SU-DHL-6 (cell line): ENCODE data around the gene RPL35.
"Not testable (repeated sequence)": the region's sequence is repeated elsewhere in the genome, so short reads cannot be mapped to it uniquely, and the experiment has no call there.

ENCODE experiments used
- EZH2phosphoT487 ChIP-seq: fragments of 200-600 bp; sonication (generic), shearing (Covaris generic); conservative IDR thresholded peaks from 2 replicates; pipeline ENCODE4 v1.6.1; 2018; ENCODE audit warnings: mild to moderate bottlenecking, antibody characterized with exemption, low read length, moderate library complexity, mixed read lengths
- TF ChIP-seq, protein P1 (sequence below): fragments of 200-600 bp; sonication (generic); IDR thresholded peaks from one replicate; pipeline ENCODE4 v1.5.1; 2017; ENCODE audit warnings: antibody characterized with exemption, mild to moderate bottlenecking, low read length, moderate library complexity; ENCODE audit not compliant: insufficient read depth, poor library complexity, severe bottlenecking

DNA sequence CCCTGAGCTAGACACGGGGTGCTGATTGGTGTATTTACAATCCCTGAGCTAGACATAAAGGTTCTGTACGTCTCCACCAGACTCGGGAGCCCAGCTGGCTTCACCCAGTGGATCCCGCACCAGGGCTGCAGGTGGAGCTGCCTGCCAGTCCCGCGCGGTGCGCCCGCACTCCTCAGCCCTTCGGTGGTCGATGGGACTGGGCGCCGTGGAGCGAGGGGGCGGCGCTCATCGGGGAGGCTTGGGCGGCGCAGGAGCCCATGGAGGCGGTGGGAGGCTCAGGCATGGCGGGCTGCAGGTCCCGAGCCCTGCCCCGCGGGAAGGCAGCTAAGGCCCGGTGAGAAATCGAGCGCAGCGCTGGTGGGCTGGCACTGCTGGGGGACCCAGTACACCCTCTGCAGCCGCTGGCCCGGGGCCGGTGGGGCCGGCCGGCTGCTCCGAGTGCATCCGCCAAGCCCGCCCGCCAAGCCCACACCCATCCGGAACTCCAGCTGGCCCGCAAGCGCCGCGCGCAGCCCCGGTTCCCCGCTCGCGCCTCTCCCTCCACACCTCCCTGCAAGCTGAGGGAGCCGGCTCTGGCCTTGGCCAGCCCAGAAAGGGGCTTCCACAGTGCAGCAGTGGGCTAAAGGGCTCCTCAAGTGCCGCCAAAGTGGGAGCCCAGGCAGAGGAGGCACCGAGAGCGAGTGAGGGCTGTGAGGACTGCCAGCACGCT lies 23.0 kb downstream of the RPL35 start:
- TF ChIP-seq, protein P1, sequence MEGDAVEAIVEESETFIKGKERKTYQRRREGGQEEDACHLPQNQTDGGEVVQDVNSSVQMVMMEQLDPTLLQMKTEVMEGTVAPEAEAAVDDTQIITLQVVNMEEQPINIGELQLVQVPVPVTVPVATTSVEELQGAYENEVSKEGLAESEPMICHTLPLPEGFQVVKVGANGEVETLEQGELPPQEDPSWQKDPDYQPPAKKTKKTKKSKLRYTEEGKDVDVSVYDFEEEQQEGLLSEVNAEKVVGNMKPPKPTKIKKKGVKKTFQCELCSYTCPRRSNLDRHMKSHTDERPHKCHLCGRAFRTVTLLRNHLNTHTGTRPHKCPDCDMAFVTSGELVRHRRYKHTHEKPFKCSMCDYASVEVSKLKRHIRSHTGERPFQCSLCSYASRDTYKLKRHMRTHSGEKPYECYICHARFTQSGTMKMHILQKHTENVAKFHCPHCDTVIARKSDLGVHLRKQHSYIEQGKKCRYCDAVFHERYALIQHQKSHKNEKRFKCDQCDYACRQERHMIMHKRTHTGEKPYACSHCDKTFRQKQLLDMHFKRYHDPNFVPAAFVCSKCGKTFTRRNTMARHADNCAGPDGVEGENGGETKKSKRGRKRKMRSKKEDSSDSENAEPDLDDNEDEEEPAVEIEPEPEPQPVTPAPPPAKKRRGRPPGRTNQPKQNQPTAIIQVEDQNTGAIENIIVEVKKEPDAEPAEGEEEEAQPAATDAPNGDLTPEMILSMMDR: not testable (repeated sequence)
- TF ChIP-seq EZH2phosphoT487: not testable (repeated sequence)
